AG04450 (cell line): ENCODE measurements around the gene LIG4. TPM values are rescaled to one million over a fixed set of nuclear protein-coding genes. Genes with fewer than 3 reads are reported as not detected.
"Not testable (repeated sequence)": the region's sequence is repeated elsewhere in the genome, so short reads cannot be mapped to it uniquely, and the experiment has no call there.

ENCODE experiments used
- CTCF ChIA-PET: fragments of 300-600, 350-600 bp; formaldehyde crosslinking; extraction: SDS; loops from one replicate; lab custom pipeline; 2022; ENCODE audit warnings: antibody characterized with exemption, inconsistent platforms; lab: Charles Lee
- POLR2A ChIA-PET: fragments of 350-600 bp; formaldehyde crosslinking; extraction: SDS; loops from one replicate; lab custom pipeline; 2021; ENCODE audit warnings: antibody characterized with exemption, inconsistent platforms; lab: Yijun Ruan, JAX
- DNase-seq: peaks from one replicate; pipeline ENCODE4 v3.0.0-alpha.2; 2011; ENCODE audit warnings: low read depth, low spot score
- H3K27ac ChIP-seq: one replicate; pipeline ENCODE4 v1.5.1; 2012; ENCODE audit warnings: low read depth, low read length, control low read depth
- H3K27me3 ChIP-seq: one replicate; pipeline ENCODE4 v1.6.0; 2012; ENCODE audit warnings: low read length; ENCODE audit not compliant: control insufficient read depth, insufficient read depth
- H3K4me3 ChIP-seq: 2 replicates; pipeline ENCODE4 v1.5.1; 2011; ENCODE audit warnings: mild to moderate bottlenecking, low read depth, low read length, control low read depth
- H3K9me3 ChIP-seq: 2 replicates; pipeline ENCODE4 v1.5.1; 2012; ENCODE audit warnings: low read length; ENCODE audit not compliant: control insufficient read depth, insufficient read depth
- polyA plus RNA-seq: library from polyadenylated mRNA; depleted of rRNA; stranded (reverse); fragments of >200 nt; gene quantifications from 2 replicates; pipeline ENCODE4 v1.2.3, GENCODE V29; 2011
- TF ChIP-seq, protein P1 (sequence below): IDR thresholded peaks from 2 replicates; pipeline ENCODE4 v1.5.1; 2011; ENCODE audit warnings: low read depth, low read length, control low read depth, inconsistent platforms

LIG4 gene
- polyA plus RNA-seq, 1 experiment = 10.4 TPM

DNA sequence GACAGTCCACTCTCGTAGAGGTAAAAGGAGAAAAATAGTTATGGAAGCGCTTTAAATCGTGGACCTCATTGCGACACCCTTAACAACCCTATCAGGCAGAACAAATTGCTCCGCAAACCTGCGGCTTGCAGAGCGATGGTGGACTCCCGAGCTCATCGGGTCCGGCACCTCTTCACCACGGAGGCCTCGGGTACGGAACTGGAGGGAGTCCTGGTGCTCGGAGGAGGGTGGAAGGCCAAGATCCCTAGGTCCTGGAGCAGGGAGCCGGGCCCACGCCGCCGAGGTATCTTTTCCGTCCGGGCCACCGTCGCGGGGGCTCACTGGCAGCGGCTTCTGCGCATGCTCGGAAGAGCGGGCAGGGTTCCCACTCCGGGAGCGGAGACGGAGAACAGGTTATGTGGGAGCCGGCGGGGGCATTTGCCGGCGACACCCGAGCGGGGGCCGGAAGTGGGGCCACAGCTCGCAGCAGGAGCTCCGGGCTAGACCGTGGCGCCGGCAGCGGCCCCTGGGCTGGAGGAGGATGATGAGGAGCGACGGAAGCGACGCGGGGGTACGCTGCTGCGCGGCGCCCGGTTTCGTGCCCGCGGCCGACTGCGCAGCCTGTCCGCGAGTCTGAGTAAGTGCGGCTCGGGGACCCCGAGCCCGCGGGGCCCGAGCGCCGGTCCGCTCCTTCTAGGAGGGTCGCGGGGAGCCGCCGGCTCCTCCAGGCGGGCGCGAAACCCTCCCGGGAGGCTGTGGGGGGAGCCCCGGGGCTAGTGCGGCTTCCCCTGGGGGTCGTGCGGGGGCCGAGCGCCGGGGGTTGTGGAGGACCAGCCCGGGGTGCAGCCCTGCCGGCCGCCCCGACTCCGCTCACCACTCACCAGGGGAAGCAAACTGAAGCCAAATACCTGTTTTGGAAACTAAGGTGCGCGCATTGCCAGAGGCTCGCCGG lies 3.0 kb upstream of the LIG4 start, which contains the start of gene ABHD13:
Gene ABHD13 (plus strand): TSS at position 349 of the 931 bp plus-strand sequence. CDS start 10,827 bp downstream, outside the sequence.
- DNase-seq = peak; percentile 70
- Histone ChIP-seq H3K27me3 (no peaks in the 10 kb centered on the region), H3K4me3 (peak within 1 kb of the TSS; percentile 89), H3K9me3 (no peaks in the 10 kb centered on the region), H3K27ac (peak within 1 kb of the TSS; percentile 86)
- POLR2A ChIA-PET = interaction anchor here (0.7 kb wide), 1 partner anchor 710 kb away, joined by 4 read pairs; no protein-coding TSS in a partner anchor
- CTCF ChIA-PET = interaction anchor here (0.6 to 1.5 kb wide), 3 partner anchors 9 to 775 kb away, joined by 3 to 4 read pairs (median 4); no protein-coding TSS in a partner anchor
- TF ChIP-seq, protein P1, sequence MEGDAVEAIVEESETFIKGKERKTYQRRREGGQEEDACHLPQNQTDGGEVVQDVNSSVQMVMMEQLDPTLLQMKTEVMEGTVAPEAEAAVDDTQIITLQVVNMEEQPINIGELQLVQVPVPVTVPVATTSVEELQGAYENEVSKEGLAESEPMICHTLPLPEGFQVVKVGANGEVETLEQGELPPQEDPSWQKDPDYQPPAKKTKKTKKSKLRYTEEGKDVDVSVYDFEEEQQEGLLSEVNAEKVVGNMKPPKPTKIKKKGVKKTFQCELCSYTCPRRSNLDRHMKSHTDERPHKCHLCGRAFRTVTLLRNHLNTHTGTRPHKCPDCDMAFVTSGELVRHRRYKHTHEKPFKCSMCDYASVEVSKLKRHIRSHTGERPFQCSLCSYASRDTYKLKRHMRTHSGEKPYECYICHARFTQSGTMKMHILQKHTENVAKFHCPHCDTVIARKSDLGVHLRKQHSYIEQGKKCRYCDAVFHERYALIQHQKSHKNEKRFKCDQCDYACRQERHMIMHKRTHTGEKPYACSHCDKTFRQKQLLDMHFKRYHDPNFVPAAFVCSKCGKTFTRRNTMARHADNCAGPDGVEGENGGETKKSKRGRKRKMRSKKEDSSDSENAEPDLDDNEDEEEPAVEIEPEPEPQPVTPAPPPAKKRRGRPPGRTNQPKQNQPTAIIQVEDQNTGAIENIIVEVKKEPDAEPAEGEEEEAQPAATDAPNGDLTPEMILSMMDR = no peak

DNA sequence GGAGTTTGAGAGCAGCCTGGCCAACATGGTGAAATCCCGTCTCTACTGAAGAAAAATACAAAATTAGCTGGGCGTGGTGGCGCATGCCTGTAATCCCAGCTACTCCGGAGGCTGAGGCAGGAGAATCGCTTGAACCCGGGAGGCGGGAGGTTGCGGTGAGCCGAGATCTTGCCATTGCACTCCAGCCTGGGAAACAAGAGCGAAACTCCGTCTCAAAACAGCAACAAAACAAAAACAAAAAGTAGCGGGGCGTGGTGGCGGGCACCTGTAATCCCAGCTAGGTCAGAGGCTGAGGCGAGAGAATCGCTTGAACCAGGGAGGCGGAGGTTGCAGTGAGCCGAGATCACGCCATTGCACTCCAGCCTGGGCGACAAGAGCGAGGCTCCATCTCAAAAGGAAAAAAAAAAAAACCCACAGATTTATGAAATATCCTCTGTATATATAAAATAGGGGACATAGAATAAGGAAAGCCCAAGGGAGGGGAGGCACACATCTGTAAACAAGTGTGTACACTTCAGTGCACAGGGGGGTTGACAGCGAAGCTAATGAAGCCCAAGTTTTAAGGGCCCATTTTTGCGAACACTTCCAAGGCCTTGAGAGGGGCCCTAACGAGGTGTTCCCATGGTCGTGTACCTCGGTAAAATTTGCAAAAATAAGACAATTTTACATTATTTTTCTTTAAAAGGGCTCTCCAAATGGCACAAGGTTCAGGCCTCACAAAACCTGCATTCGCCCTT lies 2.1 kb upstream of the LIG4 start:
- Histone ChIP-seq H3K27ac (peak overlapping the region; percentile 86), H3K4me3 (peak overlapping the region; percentile 89)
- ChIA-PET POLR2A (interaction anchor here (0.7 kb wide), 1 partner anchor 711 kb away, joined by 4 read pairs; no protein-coding TSS in a partner anchor), CTCF (interaction anchor here (0.6 to 1.7 kb wide), 4 partner anchors 10 to 776 kb away, joined by 3 to 4 read pairs (median 4); no protein-coding TSS in a partner anchor)
- not testable (repeated sequence) for H3K27me3 ChIP-seq, DNase-seq, H3K9me3 ChIP-seq

GRCh38 chr13:108214441-108215271 lies 680 bp downstream of the LIG4 start:
- TF ChIP-seq, protein P1 = no peak
- H3K27ac ChIP-seq = no peak overlapping the region
- CTCF ChIA-PET = interaction anchor here (1.6 kb wide), 1 partner anchor 59 kb away, joined by 6 read pairs; no protein-coding TSS in a partner anchor

GRCh38 chr13:108213946-108214345 lies 1.4 kb downstream of the LIG4 start:
- no peak for DNase-seq
- CTCF ChIA-PET = interaction anchor here (1.6 kb wide), 1 partner anchor 59 kb away, joined by 6 read pairs; no protein-coding TSS in a partner anchor
- Histone ChIP-seq H3K4me3 (peak overlapping the region; percentile 74), H3K27ac (no peak overlapping the region), H3K27me3 (no peaks in the 10 kb centered on the region), H3K9me3 (no peaks in the 10 kb centered on the region)
- TF ChIP-seq, protein P1 = no peak
- POLR2A ChIA-PET = no interaction called here

More at GRCh38 chr13:108214441-108215271, 680 bp downstream of the LIG4 start:
- peak overlapping the region; percentile 74 for H3K4me3 ChIP-seq
- H3K27me3 ChIP-seq = no peaks in the 10 kb centered on the region
- no peaks in the 10 kb centered on the region for H3K9me3 ChIP-seq
- POLR2A ChIA-PET = no interaction called here
- DNase-seq = no peak
